Heart left ventricle (tissue), 16 donors: ENCODE results near the gene MTF2. TPM values are rescaled to one million over a fixed set of nuclear protein-coding genes. Genes with fewer than 3 reads are reported as not detected.

Experiments
- ATAC-seq, 4 donors: fragments of 200-7000 bp; cut with Tn5 transposase; one replicate each; pipeline ENCODE4 v1.9.1; 2020 to 2022; ENCODE audit warnings: moderate library complexity in 4 of 4, mild to moderate bottlenecking in 3 of 4, moderate number of reproducible peaks in 1 of 4
- DNase-seq, 5 donors: peaks; one replicate each; pipeline ENCODE4 v3.0.0-alpha.2; 2020
- H3K27ac ChIP-seq, 12 donors: fragments of 200-600 bp; sonication (generic) in 4 of 12; one replicate each; pipeline versions ENCODE4 v1.5.0 to v1.8.0; 2016 to 2022; ENCODE audit warnings: mild to moderate bottlenecking in 2 of 12
- H3K27me3 ChIP-seq, 9 donors: fragments of 200-600 bp; sonication (generic) in 2 of 9; one replicate each; pipeline versions ENCODE4 v1.5.1 to v1.8.0; 2016 to 2022; ENCODE audit warnings: mild to moderate bottlenecking in 3 of 9
- H3K36me3 ChIP-seq, 9 donors: fragments of 200-600 bp; sonication (generic) in 2 of 9; one replicate each; pipeline versions ENCODE4 v1.5.0 to v1.8.0; 2018 to 2022; ENCODE audit warnings: mild to moderate bottlenecking in 2 of 9
- H3K4me1 ChIP-seq, 12 donors: fragments of 200-600 bp; sonication (generic) in 4 of 12; one replicate each; pipeline versions ENCODE4 v1.5.0 to v1.8.0; 2016 to 2022; ENCODE audit warnings: mild to moderate bottlenecking in 3 of 12
- H3K4me3 ChIP-seq, 12 donors: fragments of 200-600 bp; sonication (generic) in 4 of 12; one replicate each; pipeline versions ENCODE4 v1.5.0 to v1.8.0; 2017 to 2022; ENCODE audit warnings: mild to moderate bottlenecking in 9 of 12, moderate library complexity in 4 of 12
- H3K9me3 ChIP-seq, 12 donors: fragments of 200-600 bp; sonication (generic) in 4 of 12; one replicate each; pipeline versions ENCODE4 v1.5.0 to v1.8.0; 2016 to 2022; ENCODE audit warnings: mild to moderate bottlenecking in 1 of 12
- CTCF ChIP-seq, 12 donors: fragments of 200-600 bp; sonication (generic) in 4 of 12; IDR thresholded peaks; one replicate each; pipeline versions ENCODE4 v1.5.0 to v1.8.0; 2018 to 2022; ENCODE audit warnings: antibody characterized with exemption in 12 of 12, mild to moderate bottlenecking in 5 of 12
- POLR2A ChIP-seq, 2 donors: fragments of 450-650 bp; IDR thresholded peaks; one replicate each; pipeline ENCODE4 v1.6.1; 2017; ENCODE audit warnings: antibody characterized with exemption in 2 of 2, mild to moderate bottlenecking in 2 of 2, moderate library complexity in 2 of 2
- WGBS, 4 donors: extraction: QIAGEN DNeasy Blood & Tissue Kit in 2 of 4; methylation state at CpG; one replicate each; pipeline versions ENCODE4 v1.1.5 to v1.1.7; 2013 to 2018; 5-methylcytosine and 5-hydroxymethylcytosine counted together
- intact Hi-C, 10 donors: fragments of 100-400 bp; cut with DNase I; formaldehyde crosslinking; loops; one replicate each; pipeline versions ENCODE4 v1.11.1 to v1.14.2; 2022
- polyA plus RNA-seq, 2 donors: library from polyadenylated mRNA; stranded (reverse); fragments of 200-250 nt; gene quantifications; one replicate each; pipeline ENCODE4 v1.2.3, GENCODE V29; 2013
- total RNA-seq, 9 donors: library from RNA; depleted of rRNA in 2 of 9; stranded (reverse); fragments of >200 nt in 2 of 9; fragmentation: NEBNext Ultra II Directional in 3 of 9; extraction: Animal tissue kit (Norgen Biotek cat#: 25700) in 3 of 9; gene quantifications; one replicate each; pipeline versions ENCODE4 v1.1.0 to v1.2.4, GENCODE V29; 2016 to 2023
- donor health status: ischemic (EF 13 %, LVEDD 7.1; RV severe dilation, severe dysfunction).
- donor health status: healthy with polysubstance abuse.
- donor health status: DM: no; HTN: yes; CAD: no.
- donor health status: DM: no; HTN: no; CAD: no.
- donor health status: ischemic (EF 25% LVEDD 6.9; RV normal size, moderate dysfunction).
- donor health status: ischemic (EF 25% LVEDD 5.7; RV mildly dilated, moderate dysfunction).
- donor health status: healthy.
- donor health status: DM: yes; HTN: yes; CAD: no.
- donor health status: ischemic (EF 35%, LVEDD 5.7; RV mildly dilated, moderate dysfunction).
- donor health status: nonischemic (EF 11% LVEDD 7.7; RV severe dilation, severe dysfunction).
- donor health status: DM: yes; HTN: yes; CAD: no.
- donor health status: PGD.
- donor health status: ischemic (EF 29% LVEDD 5.4; RV normal size, mild dysfunction).
- donor health status: nonischemic (EF 23%, LVEDD 6.1; RV moderate dilation, normal function).

MTF2 gene
- total and polyA plus RNA-seq, 11 donors, result 4.8 to 11.4 (median 8.0) TPM

GRCh38 chr1:93042187-93043056 is 36.7 kb upstream of the MTF2 start:
- Histone ChIP-seq H3K4me1 (peaks cover 0 to 5% (median 0%) of the 10 kb centered on the region in 12 donors), H3K27ac (peak overlapping the region in 1 of 12 donors; percentile 51), H3K4me3 (peak overlapping the region in 1 of 12 donors; percentile 12), H3K9me3 (no peaks in the 10 kb centered on the region), H3K27me3 (no peaks in the 10 kb centered on the region), H3K36me3 (no peaks in the 10 kb centered on the region)
- TF ChIP-seq POLR2A (IDR thresholded peaks at IDR 0.05), result no peak
- no peak for TF ChIP-seq CTCF (IDR thresholded peaks at IDR 0.05)
- 72 to 78% (median 74%) methylated on average over 10 of the region's 10 CpGs for WGBS, 4 donors
- intact Hi-C loops, result no loop called here
- ATAC-seq (no peak), DNase-seq (no peak)

- no peak for DNase-seq
- Histone ChIP-seq H3K27ac (peak overlapping the region in 1 of 12 donors; percentile 51), H3K36me3 (no peaks in the 10 kb centered on the region), H3K4me1 (peaks cover 0 to 5% (median 0%) of the 10 kb centered on the region in 12 donors), H3K4me3 (peak overlapping the region in 1 of 12 donors; percentile 12), H3K9me3 (no peaks in the 10 kb centered on the region), H3K27me3 (no peaks in the 10 kb centered on the region)
- no peak for ATAC-seq
- intact Hi-C loops, result no loop called here
- 90 to 96% (median 92%) methylated on average over 4 of the region's 4 CpGs for WGBS, 4 donors
- no peak for TF ChIP-seq CTCF (IDR thresholded peaks at IDR 0.05)
- TF ChIP-seq POLR2A (IDR thresholded peaks at IDR 0.05), result no peak
Measured at GRCh38 chr1:93043057-93043557, 36.0 kb upstream of the MTF2 start.

- no peak for DNase-seq
- Histone ChIP-seq H3K9me3 (no peaks in the 10 kb centered on the region), H3K4me3 (no peak overlapping the region), H3K36me3 (no peaks in the 10 kb centered on the region), H3K4me1 (no peaks in the 10 kb centered on the region), H3K27ac (no peak overlapping the region), H3K27me3 (no peaks in the 10 kb centered on the region)
- intact Hi-C loops, result no loop called here
- WGBS, 4 donors, result 52 to 90% (median 69%) methylated on average over 2 to 3 of the region's 3 CpGs
- TF ChIP-seq POLR2A (IDR thresholded peaks at IDR 0.05), result no peak
- TF ChIP-seq CTCF (IDR thresholded peaks at IDR 0.05), result no peak
- no peak for ATAC-seq
Measured at GRCh38 chr1:93047618-93048017, 31.5 kb upstream of the MTF2 start.

- no peaks in the 10 kb centered on the region for H3K9me3 ChIP-seq
- TF ChIP-seq CTCF (IDR thresholded peaks at IDR 0.05) (no peak), POLR2A (IDR thresholded peaks at IDR 0.05) (no peak)
- 43 to 76% (median 68%) methylated on average over 1 of the region's 1 CpG for WGBS, 4 donors
- no peaks in the 10 kb centered on the region for H3K27me3 ChIP-seq
- no peaks in the 10 kb centered on the region for H3K4me1 ChIP-seq
- intact Hi-C loops, result no loop called here
- no peak for DNase-seq
- ATAC-seq, result no peak
- no peak overlapping the region for H3K27ac ChIP-seq
- H3K4me3 ChIP-seq, result no peak overlapping the region
- H3K36me3 ChIP-seq, result no peaks in the 10 kb centered on the region
Measured at GRCh38 chr1:93051961-93052360, 27.1 kb upstream of the MTF2 start.
